ENCODE results near the gene HAUS1.
"Not testable (repeated sequence)": the region's sequence is repeated elsewhere in the genome, so short reads cannot be mapped to it uniquely, and the experiment has no call there.

HAUS1 gene

DNA sequence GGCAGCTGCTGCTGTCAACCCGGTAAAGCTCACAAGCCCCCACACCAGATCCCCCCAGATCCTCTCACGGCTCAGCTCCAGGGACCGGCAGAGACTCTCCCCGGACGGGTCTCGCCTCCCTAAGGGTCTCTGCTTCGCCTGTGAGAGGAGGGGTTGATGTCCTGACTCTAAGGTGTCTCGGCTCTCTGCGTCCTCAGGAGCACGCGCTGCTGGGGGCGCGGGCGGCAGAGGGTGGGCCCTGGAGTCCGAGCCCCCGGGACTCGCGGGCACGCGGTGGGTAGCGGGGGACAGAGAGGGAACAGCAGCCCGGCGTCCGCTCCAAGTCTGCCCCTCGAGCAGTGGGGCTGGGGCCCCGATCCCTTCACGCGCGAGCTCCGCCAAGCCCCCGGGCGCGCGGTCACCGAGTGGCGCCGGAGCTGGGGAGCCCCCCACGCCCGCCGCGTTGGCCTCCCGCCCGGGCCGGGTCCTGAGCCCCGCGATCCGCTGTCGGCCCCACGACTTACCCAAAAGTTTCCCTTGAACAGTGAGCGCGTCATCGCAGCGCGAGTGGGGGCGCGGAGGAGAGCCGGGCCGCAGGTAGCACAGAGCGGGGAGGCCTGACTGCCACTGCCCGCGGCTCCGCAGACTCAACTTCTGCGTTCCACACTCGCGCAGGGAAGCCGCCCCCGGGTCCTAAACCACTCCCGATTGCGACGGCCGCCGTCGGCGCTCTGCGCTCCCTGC, 32.4 kb upstream of the HAUS1 start, which contains the start of gene PSTPIP2:
PSTPIP2 (minus strand) TSS at position 608 of the 723 bp plus-strand sequence; CDS start at position 536, 72 bp downstream.
- no peak for TF ChIP-seq ZNF274 (IDR thresholded peaks at IDR 0.05; ENCODE audit: low read depth, low read length)

DNA sequence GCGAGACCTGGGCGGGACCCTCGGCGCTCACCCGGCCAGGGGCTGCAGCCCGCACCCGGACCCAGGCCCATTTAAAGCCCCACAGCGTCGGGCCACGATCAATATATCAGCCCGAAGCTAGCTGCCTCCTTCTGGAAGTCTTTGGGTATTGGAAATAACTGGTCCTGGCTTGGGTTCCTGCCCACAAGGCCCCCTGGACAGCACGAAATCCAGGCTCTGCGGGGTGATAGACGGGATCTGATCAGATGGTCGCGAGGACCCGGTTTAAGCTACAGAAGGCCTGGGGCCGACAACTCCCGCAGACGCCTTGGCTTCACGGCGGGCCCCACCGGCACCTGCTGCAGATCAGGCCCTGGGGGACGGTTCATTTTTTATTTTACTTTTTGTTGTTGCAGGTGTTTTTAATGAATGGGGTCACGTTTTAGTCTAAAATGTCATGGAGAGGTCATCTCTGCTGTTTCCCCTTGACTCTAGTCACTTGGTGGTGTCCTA, 31.8 kb upstream of the HAUS1 start:
- no peak for TF ChIP-seq ZNF274 (IDR thresholded peaks at IDR 0.05; ENCODE audit: low read depth, low read length)
- H3K4me3 ChIP-seq (ENCODE audit: low read length): peak overlapping the region; percentile 76; the same call in 1 of the 2 replicates

More for the DNA sequence above, 32.4 kb upstream of the HAUS1 start, which contains the start of gene PSTPIP2:
- H3K4me3 ChIP-seq (ENCODE audit: low read length): peak within 1 kb of the TSS; percentile 76

DNA sequence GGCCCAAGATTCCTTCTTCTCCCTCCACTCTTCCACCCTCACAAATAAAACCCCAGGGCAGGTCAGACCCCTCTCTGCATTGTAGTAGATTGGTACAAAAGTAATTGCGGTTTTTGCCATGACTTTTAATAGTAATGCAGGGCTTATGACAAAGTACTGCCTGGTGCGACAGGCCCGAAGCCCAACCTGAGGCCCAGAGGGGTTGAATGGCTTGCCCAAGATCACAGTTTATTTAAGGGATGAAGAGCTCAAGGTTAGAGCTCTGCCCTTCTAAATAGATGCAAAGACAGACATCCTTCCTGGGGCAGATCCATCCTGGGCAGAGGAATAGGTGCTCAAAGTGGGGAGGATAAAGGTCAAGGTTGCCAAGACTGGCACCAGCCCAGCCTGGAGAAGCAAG, 31.2 kb upstream of the HAUS1 start:
- H3K4me3 ChIP-seq (ENCODE audit: low read length): no peak overlapping the region
- no peak for TF ChIP-seq ZNF274 (IDR thresholded peaks at IDR 0.05; ENCODE audit: low read depth, low read length)

DNA sequence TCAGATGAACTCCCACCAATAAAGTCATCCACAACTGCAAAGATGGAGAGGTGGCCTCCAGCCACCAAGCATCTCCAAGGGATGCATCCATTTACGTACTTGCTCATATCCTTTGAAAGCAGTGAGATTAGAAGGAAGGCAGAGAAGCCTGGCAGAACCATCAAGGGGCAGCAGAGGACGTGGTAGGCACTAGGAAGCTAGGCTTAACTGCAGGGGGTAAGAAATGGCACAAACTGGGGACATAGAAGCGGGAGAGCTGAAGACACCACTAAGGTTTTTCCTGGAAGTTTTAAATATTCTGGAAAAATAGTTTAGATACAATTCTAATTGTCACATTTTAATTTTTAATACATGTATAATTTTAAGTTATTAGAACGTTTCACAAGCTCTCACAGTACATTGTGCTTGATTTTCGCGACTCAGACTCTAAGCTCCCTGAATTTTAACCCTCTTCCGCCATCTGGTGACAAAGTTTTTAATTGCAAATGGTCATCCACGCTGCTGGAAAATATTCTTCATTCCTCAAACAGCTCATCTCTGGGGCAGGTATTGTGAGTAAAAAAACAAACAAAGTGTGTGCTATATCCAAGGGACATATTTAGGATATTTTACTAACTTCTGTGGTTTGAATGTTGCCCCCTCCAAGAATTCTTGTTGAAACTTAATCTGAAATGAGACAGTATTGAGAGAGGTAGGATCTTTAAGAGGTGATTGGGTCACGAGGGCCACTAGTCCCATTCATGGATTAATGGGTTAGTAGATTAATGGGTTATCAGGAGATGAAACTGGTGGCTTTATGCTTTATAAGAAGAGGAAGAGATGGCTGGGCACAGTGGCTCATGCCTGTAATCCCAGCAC, 30.5 kb upstream of the HAUS1 start:
- TF ChIP-seq ZNF274 (IDR thresholded peaks at IDR 0.05; ENCODE audit: low read depth, low read length): no peak
- H3K4me3 ChIP-seq (ENCODE audit: low read length): no peak overlapping the region

DNA sequence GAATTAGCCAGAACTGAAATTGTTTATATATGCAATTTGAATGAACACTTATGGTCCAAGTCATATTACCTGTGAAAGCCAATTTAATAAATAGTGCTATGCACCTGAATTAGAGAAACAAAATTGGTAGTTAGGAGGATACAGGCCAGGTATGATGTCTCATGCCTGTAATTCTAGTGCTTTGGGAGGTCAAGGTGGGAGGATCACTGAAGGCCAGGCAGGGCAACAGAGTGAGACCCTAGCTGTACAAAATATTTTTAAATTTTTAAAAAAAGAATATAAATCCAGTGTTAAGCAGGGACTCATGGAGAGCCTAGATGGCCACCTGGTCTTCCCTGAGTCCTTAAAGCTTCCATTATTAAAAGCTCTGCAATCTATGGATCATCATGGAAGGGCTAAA, 24.8 kb upstream of the HAUS1 start:
- TF ChIP-seq ZNF274 (IDR thresholded peaks at IDR 0.05; ENCODE audit: low read depth, low read length): no peak
- no peak overlapping the region for H3K4me3 ChIP-seq (ENCODE audit: low read length)

DNA sequence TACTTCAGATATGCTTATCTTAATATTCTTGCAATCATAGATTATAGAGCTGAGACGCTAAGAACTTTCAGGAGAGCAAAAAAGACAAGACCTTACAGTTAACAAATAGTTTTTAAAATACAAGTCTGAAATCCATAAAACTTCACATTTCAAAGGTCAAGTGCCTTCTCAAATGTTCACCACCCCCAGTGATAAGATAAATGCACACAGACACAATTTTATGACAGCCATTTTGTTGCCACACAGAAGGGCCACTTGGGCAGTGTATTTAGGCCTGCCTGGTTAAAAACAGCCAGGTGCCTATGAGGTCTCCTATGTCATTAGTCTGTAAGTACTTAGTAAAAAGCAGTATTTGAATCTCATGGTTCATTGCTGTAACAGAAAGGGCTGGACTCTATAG, 24.0 kb upstream of the HAUS1 start:
- no peak overlapping the region for H3K4me3 ChIP-seq (ENCODE audit: low read length)
- TF ChIP-seq ZNF274 (IDR thresholded peaks at IDR 0.05; ENCODE audit: low read depth, low read length): no peak

DNA sequence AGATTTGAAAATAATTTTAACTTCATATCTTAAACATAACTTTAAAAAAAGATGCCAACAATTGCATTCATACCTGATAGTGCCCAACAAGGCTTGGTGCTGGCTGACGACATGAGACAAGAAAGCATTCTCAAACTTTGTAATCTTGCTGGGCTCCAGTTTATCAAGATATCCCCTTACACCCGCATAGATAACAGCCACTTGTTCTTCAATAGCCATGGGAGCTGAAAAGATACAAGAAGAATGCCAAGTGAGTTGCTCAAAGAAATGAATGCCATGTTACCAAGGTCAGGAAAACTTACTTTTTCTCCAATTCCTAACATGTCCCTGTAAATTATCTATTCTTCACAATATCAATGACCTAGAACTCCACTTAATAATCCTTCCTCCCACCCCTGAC, 19.8 kb upstream of the HAUS1 start:
- no peak overlapping the region for H3K4me3 ChIP-seq (ENCODE audit: low read length)
- no peak for TF ChIP-seq ZNF274 (IDR thresholded peaks at IDR 0.05; ENCODE audit: low read depth, low read length)

DNA sequence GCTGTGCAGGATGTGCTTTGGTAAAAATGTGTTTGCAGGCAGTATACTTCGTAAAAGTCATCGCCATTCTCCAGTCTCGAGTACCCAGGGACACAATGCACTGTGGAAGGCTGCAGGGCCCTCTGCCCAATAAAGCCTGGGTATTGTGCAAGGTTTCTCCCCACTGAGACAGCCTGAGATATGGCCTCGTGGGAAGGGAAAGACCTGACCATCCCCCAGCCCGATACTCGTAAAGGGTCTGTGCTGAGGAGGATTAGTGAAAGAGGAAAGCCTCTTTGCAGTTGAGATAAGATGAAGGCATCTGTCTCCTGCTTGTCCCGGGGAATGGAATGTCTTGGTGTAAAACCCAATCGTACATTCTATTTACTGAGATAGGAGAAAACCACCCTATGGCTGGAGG, 15.7 kb upstream of the HAUS1 start:
- H3K4me3 ChIP-seq (ENCODE audit: low read length): not testable (repeated sequence)

DNA sequence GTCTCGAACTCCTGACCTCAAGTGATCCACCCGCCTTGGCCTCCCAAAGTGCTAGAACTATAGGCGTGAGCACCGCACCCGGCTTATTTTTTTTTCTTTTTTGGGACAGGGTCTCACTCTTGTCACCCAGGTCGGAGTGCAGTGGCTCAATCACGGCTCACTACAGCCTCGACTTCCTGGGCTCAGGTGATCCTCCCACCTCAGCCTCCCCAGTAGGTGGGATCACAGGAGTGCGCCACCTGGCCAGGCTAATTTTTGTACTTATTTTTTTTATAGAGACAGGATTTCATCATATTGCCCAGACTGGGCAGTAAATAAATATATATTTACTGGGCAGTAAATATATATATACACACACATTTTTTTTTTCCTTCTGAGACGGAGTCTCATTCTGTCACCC, 8.7 kb upstream of the HAUS1 start:
- TF ChIP-seq ZNF274 (IDR thresholded peaks at IDR 0.05; ENCODE audit: low read depth, low read length): no peak

DNA sequence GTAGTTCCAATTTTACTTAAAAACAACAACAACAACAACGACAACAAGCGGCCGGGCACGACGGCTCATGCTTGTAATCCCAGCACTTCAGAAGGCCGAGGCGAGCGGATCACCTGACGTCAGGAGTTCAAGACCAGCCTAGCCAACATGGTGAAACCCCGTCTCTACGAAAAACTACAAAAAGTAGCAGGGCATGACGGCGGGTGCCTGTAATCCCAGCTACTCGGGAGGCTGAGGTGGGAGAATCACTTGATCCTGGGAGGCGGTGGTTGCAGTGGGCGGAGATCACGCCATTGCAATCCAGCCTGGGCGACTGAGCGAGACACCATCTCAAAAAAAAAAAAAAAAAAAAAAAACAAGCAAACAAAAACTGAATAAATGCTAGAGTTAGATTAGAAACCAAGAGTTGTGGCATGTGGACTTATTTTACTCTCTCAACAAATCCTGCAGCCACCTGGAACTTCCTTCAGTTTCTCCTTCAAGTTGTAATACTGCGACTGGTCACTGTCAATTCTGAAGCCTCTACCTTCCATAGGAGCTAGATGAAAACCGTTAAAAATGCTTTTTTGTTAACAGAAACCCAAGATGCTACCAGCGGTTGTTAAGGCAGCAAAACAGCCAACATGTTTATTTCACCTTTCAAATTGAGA, 7.4 kb upstream of the HAUS1 start:
- TF ChIP-seq ZNF274 (IDR thresholded peaks at IDR 0.05; ENCODE audit: low read depth, low read length): no peak
- peak overlapping the region; percentile 89 for H3K4me3 ChIP-seq (ENCODE audit: low read length)

More for the DNA sequence above, 8.7 kb upstream of the HAUS1 start:
- H3K4me3 ChIP-seq (ENCODE audit: low read length): no peak overlapping the region

DNA sequence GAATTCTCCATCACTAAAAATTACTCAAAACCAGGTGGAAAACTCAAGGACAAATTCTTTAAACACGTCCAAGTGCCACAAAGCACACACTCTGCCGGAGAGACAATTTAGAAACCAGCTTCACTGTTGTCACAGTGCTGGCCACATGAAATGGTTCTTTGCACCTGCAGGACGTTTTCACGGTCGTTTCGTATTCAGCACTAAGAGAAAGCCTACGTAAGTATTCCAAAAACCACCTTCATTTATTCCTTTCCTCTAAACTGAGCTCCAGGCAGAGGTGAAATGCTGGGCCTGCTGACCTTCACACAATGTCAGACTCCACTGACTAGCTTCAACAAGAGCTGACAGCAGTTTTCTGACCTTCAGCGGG, 6.8 kb upstream of the HAUS1 start:
- no peak for TF ChIP-seq ZNF274 (IDR thresholded peaks at IDR 0.05; ENCODE audit: low read depth, low read length)
- peak overlapping the region; percentile 89 for H3K4me3 ChIP-seq (ENCODE audit: low read length)

DNA sequence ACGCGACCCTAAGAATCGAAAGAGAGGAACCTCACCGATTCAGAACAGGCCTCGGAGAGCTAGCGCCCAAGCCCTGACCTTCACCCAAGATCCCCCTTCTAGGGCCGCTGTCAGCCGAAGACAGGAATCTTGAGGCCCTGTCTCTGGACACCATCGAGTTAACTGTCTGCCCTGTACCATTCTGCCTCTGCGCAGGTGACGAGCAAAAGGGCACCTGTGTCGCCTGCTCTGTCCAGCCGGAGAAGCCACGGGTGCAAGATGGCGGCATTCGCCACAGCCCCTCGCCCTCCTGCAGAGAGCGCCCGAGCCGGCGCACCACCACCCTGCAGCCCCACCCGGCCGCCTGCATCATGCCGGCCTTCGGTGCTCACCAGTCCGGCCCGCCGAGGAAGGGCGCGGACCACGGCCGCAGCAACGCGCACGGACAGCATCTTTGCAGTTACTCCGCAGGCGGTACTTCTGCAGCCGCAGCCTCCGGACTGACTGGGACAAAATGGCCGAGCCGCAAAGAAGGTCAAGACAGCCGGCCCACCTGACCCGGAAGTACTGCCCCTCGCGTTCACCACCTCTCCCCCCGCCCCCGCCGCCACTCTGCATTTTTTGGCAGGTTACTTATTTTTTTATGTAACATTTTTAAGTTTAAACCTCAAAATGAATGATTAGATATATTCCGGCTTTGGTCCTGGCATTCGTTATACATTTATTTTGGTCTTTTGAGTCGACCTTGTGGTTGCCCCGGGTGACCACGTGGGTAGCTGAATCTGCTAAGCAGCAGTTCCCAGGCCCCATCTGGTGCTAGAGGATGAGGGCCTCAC, 6.2 kb upstream of the HAUS1 start, which contains the start of gene ATP5F1A:
ATP5F1A (minus strand) TSS at position 496 of the 815 bp plus-strand sequence; CDS start at position 431, 65 bp downstream.
- no peak for TF ChIP-seq ZNF274 (IDR thresholded peaks at IDR 0.05; ENCODE audit: low read depth, low read length)
- peak within 1 kb of the TSS; percentile 89 for H3K4me3 ChIP-seq (ENCODE audit: low read length)

DNA sequence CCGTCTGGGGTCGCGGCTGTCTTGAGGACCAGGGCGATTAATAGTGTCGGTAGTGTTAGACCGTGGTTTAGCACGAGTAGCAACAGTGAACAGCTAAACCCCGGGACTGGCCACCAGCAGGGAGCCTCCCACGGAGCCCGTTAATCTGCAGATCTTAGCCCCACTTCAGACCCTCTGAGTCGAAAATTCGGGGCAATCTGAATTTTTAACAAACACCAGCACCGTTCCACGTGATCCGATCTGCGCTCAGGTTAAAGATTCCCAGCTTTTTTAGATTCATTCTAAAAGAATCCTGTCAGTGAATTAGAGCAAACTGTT, 5.6 kb upstream of the HAUS1 start:
- H3K4me3 ChIP-seq (ENCODE audit: low read length): peak overlapping the region; percentile 89; the same call in 1 of the 2 replicates
- no peak for TF ChIP-seq ZNF274 (IDR thresholded peaks at IDR 0.05; ENCODE audit: low read depth, low read length)

DNA sequence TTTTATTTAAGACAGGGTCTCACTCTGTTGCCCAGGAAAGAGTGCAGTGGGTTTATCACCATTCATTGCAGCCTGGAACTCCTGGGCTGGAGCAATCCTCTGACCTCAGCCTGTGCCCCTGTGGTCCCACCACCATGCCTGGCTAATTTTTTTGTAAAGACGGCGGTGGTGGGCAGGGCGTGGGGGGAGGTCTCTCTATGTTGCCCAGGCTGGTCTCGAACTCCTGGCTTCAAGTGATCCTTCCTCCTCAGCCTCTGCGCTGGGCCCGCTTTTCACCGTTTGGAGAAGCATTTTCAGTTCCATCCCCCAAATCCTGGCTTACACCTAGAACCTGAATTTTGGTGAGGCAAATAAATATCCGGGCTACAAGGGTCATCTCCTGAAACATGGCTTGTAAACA, 4.7 kb upstream of the HAUS1 start:
- H3K4me3 ChIP-seq (ENCODE audit: low read length): no peak overlapping the region
- no peak for TF ChIP-seq ZNF274 (IDR thresholded peaks at IDR 0.05; ENCODE audit: low read depth, low read length)
